ENCODE results near the gene DNAJC4. TPM values are rescaled to one million over a fixed set of nuclear protein-coding genes. Genes with fewer than 3 reads are reported as not detected.
A peak's percentile ranks its signal among the peaks of the same experiment; 100 is the strongest.

DNAJC4 gene
- total RNA-seq, 1 experiment from 2014 or later = 26.0 TPM

- ATAC-seq (no peak), DNase-seq (ENCODE audit: low spot score) (no peak)
- CTCF ChIA-PET = interaction anchor here (0.6 to 2.8 kb wide), 3 partner anchors 21 to 127 kb away, joined by 3 to 25 read pairs (median 3); partner anchors contain the start of gene PLCB3
- Mint-ChIP-seq H3K27ac (peak overlapping the region; percentile 80), H3K4me1 (peaks cover 39% of the 10 kb centered on the region), H3K27me3 (ENCODE audit: low read depth) (peaks cover 16% of the 10 kb centered on the region), H3K9me3 (no peaks in the 10 kb centered on the region), H3K4me3 (peak overlapping the region; percentile 82), H3K36me3 (no peaks in the 10 kb centered on the region)
- TF ChIP-seq JUN (CRISPR knock-in tag; IDR thresholded peaks at IDR 0.05) (no peak), MYBL2 (CRISPR knock-in tag; IDR thresholded peaks at IDR 0.05) (0 out of 2 replicates have a peak, but pooled peaks have one; percentile 15)
- POLR2A ChIA-PET = interaction anchor here (0.5 to 1.0 kb wide), 4 partner anchors 20 to 221 kb away, joined by 3 to 5 read pairs (median 3); partner anchors contain the start of genes PRDX5 and STIP1
Measured at GRCh38 chr11:64229744-64230170, 591 bp upstream of the DNAJC4 start.

GRCh38 chr11:64230985-64231365, 627 bp downstream of the DNAJC4 start:
- Mint-ChIP-seq H3K27me3 (ENCODE audit: low read depth) (peaks cover 16% of the 10 kb centered on the region), H3K9me3 (no peaks in the 10 kb centered on the region), H3K36me3 (peaks cover 3% of the 10 kb centered on the region; the same call in 1 of the 2 replicates), H3K27ac (peak overlapping the region; percentile 90; the same call in 1 of the 2 replicates), H3K4me3 (peak overlapping the region; percentile 82), H3K4me1 (peaks cover 37% of the 10 kb centered on the region)
- TF ChIP-seq E2F4 (CRISPR knock-in tag; IDR thresholded peaks at IDR 0.05; ENCODE audit: borderline replicate concordance, low read depth) = no peak
- POLR2A ChIA-PET = interaction anchor here (0.7 to 1.3 kb wide), 3 partner anchors 10 to 87 kb away, joined by 3 to 7 read pairs (median 4); partner anchors contain the start of genes FKBP2 and PRDX5
- DNase-seq (ENCODE audit: low spot score) (no peak), ATAC-seq (no peak)
- CTCF ChIA-PET = interaction anchor here (1.0 to 2.8 kb wide), 5 partner anchors 17 to 74 kb away, joined by 3 to 25 read pairs (median 3); partner anchors contain the start of gene PLCB3

- TF ChIP-seq ZNF121 (CRISPR knock-in tag; IDR thresholded peaks at IDR 0.05) = no peak
- TF ChIP-seq ESRRA (CRISPR knock-in tag; IDR thresholded peaks at IDR 0.05; ENCODE audit: borderline replicate concordance) = no peak
- no peak for TF ChIP-seq NR3C1 (CRISPR knock-in tag; conservative IDR thresholded peaks at IDR 0.05; ENCODE audit: low read depth)
- TF ChIP-seq RELA (CRISPR knock-in tag; IDR thresholded peaks at IDR 0.05; ENCODE audit: borderline replicate concordance) = no peak
- no peak for TF ChIP-seq SMAD3 (CRISPR knock-in tag; IDR thresholded peaks at IDR 0.05; ENCODE audit: borderline replicate concordance)
- TF ChIP-seq ZNF232 (CRISPR knock-in tag; IDR thresholded peaks at IDR 0.05) = no peak
- TF ChIP-seq FOXK1 (CRISPR knock-in tag; IDR thresholded peaks at IDR 0.05) = no peak
- TF ChIP-seq CBFB (CRISPR knock-in tag; IDR thresholded peaks at IDR 0.05; ENCODE audit: low read depth) = no peak
- TF ChIP-seq CREB1 (CRISPR knock-in tag; IDR thresholded peaks at IDR 0.05) = no peak
- no peak for TF ChIP-seq PRRX2 (CRISPR knock-in tag; IDR thresholded peaks at IDR 0.05)
- no peak for TF ChIP-seq SOX15 (CRISPR knock-in tag; IDR thresholded peaks at IDR 0.05)
- no peak for TF ChIP-seq NFE2L1 (CRISPR knock-in tag; IDR thresholded peaks at IDR 0.05)
- TF ChIP-seq ZNF396 (CRISPR knock-in tag; IDR thresholded peaks at IDR 0.05; ENCODE audit: borderline replicate concordance) = no peak
- TF ChIP-seq JAZF1 (CRISPR knock-in tag; IDR thresholded peaks at IDR 0.05) = no peak
- no peak for TF ChIP-seq E2F5 (CRISPR knock-in tag; IDR thresholded peaks at IDR 0.05)
- no peak for TF ChIP-seq TP53 (CRISPR knock-in tag; IDR thresholded peaks at IDR 0.05)
- TF ChIP-seq HMGA2 (CRISPR knock-in tag; IDR thresholded peaks at IDR 0.05) = no peak
- no peak for TF ChIP-seq ZNF281 (CRISPR knock-in tag; IDR thresholded peaks at IDR 0.05)
- DNase-seq (ENCODE audit: low spot score) (no peak), ATAC-seq (no peak)
- CTCF ChIA-PET = interaction anchor here (1.5 to 2.8 kb wide), 3 partner anchors 16 to 27 kb away, joined by 3 to 25 read pairs (median 12); partner anchors contain the start of gene PLCB3
- peaks cover 3% of the 10 kb centered on the region; the same call in 1 of the 2 replicates for H3K36me3 Mint-ChIP-seq
- POLR2A ChIA-PET = interaction anchor here (0.7 to 1.5 kb wide), 3 partner anchors 10 to 72 kb away, joined by 3 to 7 read pairs (median 4); partner anchors contain the start of gene FKBP2
- peaks cover 37% of the 10 kb centered on the region for H3K4me1 Mint-ChIP-seq
- H3K27ac Mint-ChIP-seq = no peak overlapping the region
- no peaks in the 10 kb centered on the region for H3K9me3 Mint-ChIP-seq
- H3K4me3 Mint-ChIP-seq = peak overlapping the region; percentile 82
- H3K27me3 Mint-ChIP-seq (ENCODE audit: low read depth) = peaks cover 16% of the 10 kb centered on the region
Measured at GRCh38 chr11:64231546-64231945, 1.2 kb downstream of the DNAJC4 start.

Data from WTC11 (cell line).